Astrocyte (in vitro differentiated cells and primary cell): Measurements from ENCODE around the gene CD19. TPM values are rescaled to one million over a fixed set of nuclear protein-coding genes. Genes with fewer than 3 reads are reported as not detected.
A peak's percentile ranks its signal among the peaks of the same experiment; 100 is the strongest.

Source experiments
- DNase-seq: peaks from one replicate; pipeline ENCODE4 v3.0.0-alpha.2; 2010; ENCODE audit warnings: low read depth
- FAIRE-seq: peaks from 2 replicates; lab custom pipeline; 2011; peaks lifted over from hg19 to GRCh38; lab: Jason Lieb, UNC
- H2AFZ ChIP-seq: 2 replicates; pipeline ENCODE4 v1.6.0; 2012; ENCODE audit warnings: low read depth, low read length, inconsistent platforms
- H3K27ac ChIP-seq: 2 replicates; pipeline ENCODE4 v1.5.1; 2011; ENCODE audit warnings: low read depth, low read length, inconsistent platforms
- H3K27me3 ChIP-seq: 2 replicates; pipeline ENCODE4 v1.6.0; 2011; ENCODE audit warnings: low read length, inconsistent platforms; ENCODE audit not compliant: insufficient read depth
- H3K36me3 ChIP-seq: 2 replicates; pipeline ENCODE4 v1.5.1; 2011; ENCODE audit warnings: low read length, inconsistent platforms; ENCODE audit not compliant: insufficient read depth
- H3K4me1 ChIP-seq: 2 replicates; pipeline ENCODE4 v1.5.1; 2011; ENCODE audit warnings: low read length, inconsistent platforms; ENCODE audit not compliant: insufficient read depth
- H3K4me2 ChIP-seq: 2 replicates; pipeline ENCODE4 v1.6.0; 2012; ENCODE audit warnings: low read length, inconsistent platforms
- H3K4me3 ChIP-seq: 2 replicates; pipeline ENCODE4 v1.5.1; 2011; ENCODE audit warnings: low read depth, mild to moderate bottlenecking, low read length, inconsistent platforms; ENCODE audit not compliant: insufficient read depth
- H3K79me2 ChIP-seq: 2 replicates; pipeline ENCODE4 v1.6.0; 2012; ENCODE audit warnings: mild to moderate bottlenecking, low read length, inconsistent platforms; ENCODE audit not compliant: insufficient read depth
- H3K9ac ChIP-seq: 2 replicates; pipeline ENCODE4 v1.6.0; 2012; ENCODE audit warnings: mild to moderate bottlenecking, low read length, inconsistent platforms
- H3K9me3 ChIP-seq: 2 replicates; pipeline ENCODE4 v1.5.1; 2012; ENCODE audit warnings: low read depth, mild to moderate bottlenecking, low read length, inconsistent platforms; ENCODE audit not compliant: insufficient read depth
- H4K20me1 ChIP-seq: 2 replicates; pipeline ENCODE4 v1.6.0; 2012; ENCODE audit warnings: low read length, inconsistent platforms; ENCODE audit not compliant: insufficient read depth
- H3K27ac Mint-ChIP-seq: one replicate; pipeline ENCODE4 v1.8.0; 2021; ENCODE audit warnings: mild to moderate bottlenecking, mixed read lengths; ENCODE audit not compliant: unreplicated experiment
- H3K27me3 Mint-ChIP-seq: one replicate; pipeline ENCODE4 v1.8.0; 2021; ENCODE audit warnings: low read depth, mixed read lengths; ENCODE audit not compliant: unreplicated experiment
- H3K36me3 Mint-ChIP-seq: one replicate; pipeline ENCODE4 v1.8.0; 2021; ENCODE audit warnings: low read depth, mixed read lengths; ENCODE audit not compliant: unreplicated experiment
- H3K4me1 Mint-ChIP-seq: one replicate; pipeline ENCODE4 v1.8.0; 2021; ENCODE audit warnings: low read depth, mixed read lengths; ENCODE audit not compliant: unreplicated experiment
- H3K4me3 Mint-ChIP-seq: one replicate; pipeline ENCODE4 v1.8.0; 2021; ENCODE audit warnings: mild to moderate bottlenecking, moderate library complexity, mixed read lengths; ENCODE audit not compliant: unreplicated experiment
- H3K9me3 Mint-ChIP-seq: one replicate; pipeline ENCODE4 v1.8.0; 2021; ENCODE audit warnings: mild to moderate bottlenecking, mixed read lengths; ENCODE audit not compliant: unreplicated experiment
- EZH2 ChIP-seq: IDR thresholded peaks from 2 replicates; pipeline ENCODE4 v1.6.1; 2012; ENCODE audit warnings: mild to moderate bottlenecking, low read length, inconsistent platforms; ENCODE audit not compliant: insufficient read depth
- total RNA-seq: library from RNA; stranded (reverse); gene quantifications from 2 replicates; pipeline ENCODE4 v1.2.1, GENCODE V29; 2021
- TF ChIP-seq, protein P1 (sequence below): IDR thresholded peaks from 2 replicates; pipeline ENCODE4 v1.5.1; 2011; ENCODE audit warnings: low read depth, mild to moderate bottlenecking, inconsistent platforms, low read length, moderate library complexity; ENCODE audit not compliant: insufficient read depth

Gene CD19
- total RNA-seq, 1 donor from 2014 or later = not detected

DNA sequence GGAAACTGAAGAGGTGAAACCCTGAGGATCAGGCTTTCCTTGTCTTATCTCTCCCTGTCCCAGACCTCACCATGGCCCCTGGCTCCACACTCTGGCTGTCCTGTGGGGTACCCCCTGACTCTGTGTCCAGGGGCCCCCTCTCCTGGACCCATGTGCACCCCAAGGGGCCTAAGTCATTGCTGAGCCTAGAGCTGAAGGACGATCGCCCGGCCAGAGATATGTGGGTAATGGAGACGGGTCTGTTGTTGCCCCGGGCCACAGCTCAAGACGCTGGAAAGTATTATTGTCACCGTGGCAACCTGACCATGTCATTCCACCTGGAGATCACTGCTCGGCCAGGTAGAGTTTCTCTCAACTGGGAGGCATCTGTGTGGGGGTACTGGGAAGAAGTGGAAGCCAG lies 1.4 kb downstream of the CD19 start:
- no peaks in the 10 kb centered on the region for H3K79me2 ChIP-seq
- Mint-ChIP-seq H3K36me3 (peaks cover 3% of the 10 kb centered on the region), H3K9me3 (peaks cover 5% of the 10 kb centered on the region), H3K27me3 (peaks cover 26% of the 10 kb centered on the region), H3K27ac (no peak overlapping the region), H3K4me3 (no peak overlapping the region), H3K4me1 (no peaks in the 10 kb centered on the region)
- DNase-seq (no peak), FAIRE-seq (no peak)
- H3K4me3 ChIP-seq = no peak overlapping the region
- TF ChIP-seq, protein P1, sequence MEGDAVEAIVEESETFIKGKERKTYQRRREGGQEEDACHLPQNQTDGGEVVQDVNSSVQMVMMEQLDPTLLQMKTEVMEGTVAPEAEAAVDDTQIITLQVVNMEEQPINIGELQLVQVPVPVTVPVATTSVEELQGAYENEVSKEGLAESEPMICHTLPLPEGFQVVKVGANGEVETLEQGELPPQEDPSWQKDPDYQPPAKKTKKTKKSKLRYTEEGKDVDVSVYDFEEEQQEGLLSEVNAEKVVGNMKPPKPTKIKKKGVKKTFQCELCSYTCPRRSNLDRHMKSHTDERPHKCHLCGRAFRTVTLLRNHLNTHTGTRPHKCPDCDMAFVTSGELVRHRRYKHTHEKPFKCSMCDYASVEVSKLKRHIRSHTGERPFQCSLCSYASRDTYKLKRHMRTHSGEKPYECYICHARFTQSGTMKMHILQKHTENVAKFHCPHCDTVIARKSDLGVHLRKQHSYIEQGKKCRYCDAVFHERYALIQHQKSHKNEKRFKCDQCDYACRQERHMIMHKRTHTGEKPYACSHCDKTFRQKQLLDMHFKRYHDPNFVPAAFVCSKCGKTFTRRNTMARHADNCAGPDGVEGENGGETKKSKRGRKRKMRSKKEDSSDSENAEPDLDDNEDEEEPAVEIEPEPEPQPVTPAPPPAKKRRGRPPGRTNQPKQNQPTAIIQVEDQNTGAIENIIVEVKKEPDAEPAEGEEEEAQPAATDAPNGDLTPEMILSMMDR = no peak
- TF ChIP-seq EZH2 = no peak
- H4K20me1 ChIP-seq = no peaks in the 10 kb centered on the region
- no peak overlapping the region for H3K9ac ChIP-seq
- no peak overlapping the region for H2AFZ ChIP-seq
- no peaks in the 10 kb centered on the region for H3K27me3 ChIP-seq
- no peaks in the 10 kb centered on the region for H3K4me1 ChIP-seq
- H3K4me2 ChIP-seq = no peak overlapping the region
- H3K9me3 ChIP-seq = no peaks in the 10 kb centered on the region
- H3K36me3 ChIP-seq = no peaks in the 10 kb centered on the region
- H3K27ac ChIP-seq = no peak overlapping the region

DNA sequence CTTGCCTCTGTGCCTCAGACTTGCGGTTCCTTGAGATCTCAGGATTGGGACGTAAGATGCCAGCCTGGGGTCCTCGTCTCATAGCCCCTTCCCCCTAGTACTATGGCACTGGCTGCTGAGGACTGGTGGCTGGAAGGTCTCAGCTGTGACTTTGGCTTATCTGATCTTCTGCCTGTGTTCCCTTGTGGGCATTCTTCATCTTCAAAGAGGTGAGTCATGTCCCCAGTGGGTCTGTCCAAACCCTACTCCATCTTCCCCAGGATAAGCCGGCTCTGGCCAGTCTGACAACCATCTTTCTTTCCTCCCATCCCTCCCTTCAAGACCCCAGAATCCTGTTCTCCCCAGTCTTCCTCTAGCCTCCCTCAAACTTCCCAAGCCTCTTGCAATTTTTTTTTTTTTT lies 3.6 kb downstream of the CD19 start:
- no peaks in the 10 kb centered on the region for H4K20me1 ChIP-seq
- no peak overlapping the region for H3K4me3 ChIP-seq
- no peak overlapping the region for H3K27ac Mint-ChIP-seq
- H3K36me3 ChIP-seq = no peaks in the 10 kb centered on the region
- no peaks in the 10 kb centered on the region for H3K9me3 ChIP-seq
- H2AFZ ChIP-seq = no peak overlapping the region
- H3K4me1 Mint-ChIP-seq = no peaks in the 10 kb centered on the region
- H3K4me1 ChIP-seq = no peaks in the 10 kb centered on the region
- no peak overlapping the region for H3K4me2 ChIP-seq
- H3K79me2 ChIP-seq = no peaks in the 10 kb centered on the region
- no peak overlapping the region for H3K27ac ChIP-seq
- peaks cover 3% of the 10 kb centered on the region for H3K36me3 Mint-ChIP-seq
- no peaks in the 10 kb centered on the region for H3K27me3 ChIP-seq
- H3K4me3 Mint-ChIP-seq = no peak overlapping the region
- no peak for FAIRE-seq
- H3K27me3 Mint-ChIP-seq = peaks cover 33% of the 10 kb centered on the region
- DNase-seq = no peak
- no peak overlapping the region for H3K9ac ChIP-seq
- TF ChIP-seq EZH2 = no peak
- TF ChIP-seq, protein P1 = no peak
- H3K9me3 Mint-ChIP-seq = peaks cover 5% of the 10 kb centered on the region

DNA sequence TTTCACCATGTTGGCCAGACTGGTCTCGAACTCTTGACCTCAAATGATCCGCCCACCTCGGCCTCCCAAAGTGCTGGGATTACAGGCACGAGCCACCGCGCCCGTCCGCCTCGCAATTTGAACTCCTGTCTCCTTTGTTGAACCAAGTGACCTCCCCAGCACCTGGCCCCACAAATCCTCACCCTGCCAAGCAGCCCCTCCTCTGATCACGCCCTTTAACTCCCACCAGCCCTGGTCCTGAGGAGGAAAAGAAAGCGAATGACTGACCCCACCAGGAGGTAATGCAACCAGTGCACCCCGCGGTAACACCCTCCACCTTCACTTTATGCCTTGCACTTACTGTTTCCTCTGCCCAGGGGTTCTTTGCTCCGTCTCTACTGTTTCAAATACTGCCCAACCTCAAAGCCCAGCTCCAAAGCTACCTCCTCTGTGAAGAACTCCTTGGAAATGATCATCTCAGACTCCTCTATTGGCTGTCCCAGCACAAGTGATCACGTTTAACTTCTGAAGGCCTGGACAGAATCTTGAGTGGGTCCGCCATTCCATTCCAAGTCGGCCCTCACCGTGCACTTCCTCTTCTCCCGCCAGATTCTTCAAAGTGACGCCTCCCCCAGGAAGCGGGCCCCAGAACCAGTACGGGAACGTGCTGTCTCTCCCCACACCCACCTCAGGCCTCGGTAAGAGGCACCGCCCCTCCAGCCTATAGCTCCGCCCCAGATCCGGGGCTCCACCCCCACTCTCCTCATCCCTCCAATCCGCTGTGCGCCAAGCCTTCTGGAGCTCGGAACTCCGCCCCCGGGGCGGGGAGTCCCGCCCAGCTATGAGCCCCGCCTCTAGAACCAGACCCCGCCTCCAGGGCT lies 4.4 kb downstream of the CD19 start:
- Mint-ChIP-seq H3K4me3 (no peak overlapping the region), H3K36me3 (peaks cover 3% of the 10 kb centered on the region), H3K9me3 (peaks cover 5% of the 10 kb centered on the region), H3K27ac (no peak overlapping the region), H3K27me3 (peaks cover 33% of the 10 kb centered on the region), H3K4me1 (no peaks in the 10 kb centered on the region)
- H3K27me3 ChIP-seq = no peaks in the 10 kb centered on the region
- H2AFZ ChIP-seq = peak overlapping the region; percentile 6
- H3K4me2 ChIP-seq = peak overlapping the region; percentile 27
- H3K9ac ChIP-seq = no peak overlapping the region
- DNase-seq (peak; percentile 24), FAIRE-seq (no peak)
- H3K79me2 ChIP-seq = no peaks in the 10 kb centered on the region
- TF ChIP-seq EZH2 = no peak
- TF ChIP-seq, protein P1 = no peak
- H3K36me3 ChIP-seq = no peaks in the 10 kb centered on the region
- H3K9me3 ChIP-seq = no peaks in the 10 kb centered on the region
- H3K4me1 ChIP-seq = no peaks in the 10 kb centered on the region
- H4K20me1 ChIP-seq = no peaks in the 10 kb centered on the region
- no peak overlapping the region for H3K27ac ChIP-seq
- no peak overlapping the region for H3K4me3 ChIP-seq
